Stimulated activated CD4-positive, alpha-beta T cell treated with anti-CD3 and anti-CD28 coated beads, Interleukin-15, amount 100 ng/mL, for 24 hours (primary cell): ENCODE measurements around the gene CFAP46.

Experiments used
- DNase-seq: peaks from one replicate; pipeline ENCODE4 v3.0.0-alpha.2; 2020

CFAP46 gene

DNA sequence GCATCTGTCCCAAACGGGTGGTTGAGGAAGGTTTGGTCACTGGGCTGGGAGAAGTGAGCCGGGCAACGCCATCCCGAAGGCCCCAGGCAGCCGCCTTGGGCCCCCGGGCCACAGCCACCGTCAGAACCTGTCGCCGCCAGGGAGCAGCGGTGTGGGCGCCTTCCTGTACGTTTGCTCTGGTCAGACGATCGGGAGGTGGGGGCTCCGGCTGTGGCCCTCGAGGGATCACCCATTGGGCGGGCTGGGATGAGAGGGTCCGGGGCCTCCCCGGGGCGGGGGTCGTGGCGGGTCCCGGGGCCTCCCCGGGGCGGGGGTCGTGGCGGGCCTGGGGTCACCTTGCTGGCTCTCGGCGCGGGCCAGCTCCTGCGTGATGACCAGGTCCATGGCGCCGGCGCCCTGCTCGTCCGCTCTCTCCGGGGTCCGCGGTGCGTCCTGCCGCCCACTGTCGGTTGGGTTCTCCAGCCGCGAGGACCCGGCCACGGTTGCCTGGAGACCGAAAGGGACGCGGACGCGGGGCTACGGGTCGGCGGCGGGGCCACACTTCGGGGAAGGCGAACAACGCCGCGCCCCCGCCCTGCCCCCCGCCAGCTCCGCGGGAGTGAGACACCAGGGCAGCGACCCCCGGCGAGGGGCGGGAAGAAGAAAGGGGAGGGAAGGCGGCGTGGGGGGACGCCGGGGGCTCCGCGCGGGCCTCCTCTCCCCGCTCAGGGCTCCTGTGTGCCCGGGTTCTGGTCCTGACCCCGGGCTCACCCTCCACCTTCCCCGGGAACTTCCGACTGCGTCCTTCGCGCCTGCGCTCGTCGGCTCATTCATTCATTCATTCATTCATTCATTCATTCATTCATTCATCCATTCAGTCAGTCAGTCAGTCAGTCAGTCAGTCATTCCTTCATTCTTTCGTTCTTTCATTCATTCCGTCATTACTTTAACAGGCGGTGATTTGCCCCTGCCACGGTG, at the start of gene CFAP46:
Gene CFAP46 (minus strand): TSS at position 470 of the 957 bp plus-strand sequence. CDS start 86 bp downstream, at position 384.
- peak; percentile 57 for DNase-seq

- DNase-seq: no peak
These were observed 49.5 kb upstream of the CFAP46 start for GRCh38 chr10:132991706-132992432.

- DNase-seq: no peak
These were observed 48.5 kb upstream of the CFAP46 start for GRCh38 chr10:132990684-132991545.

DNA sequence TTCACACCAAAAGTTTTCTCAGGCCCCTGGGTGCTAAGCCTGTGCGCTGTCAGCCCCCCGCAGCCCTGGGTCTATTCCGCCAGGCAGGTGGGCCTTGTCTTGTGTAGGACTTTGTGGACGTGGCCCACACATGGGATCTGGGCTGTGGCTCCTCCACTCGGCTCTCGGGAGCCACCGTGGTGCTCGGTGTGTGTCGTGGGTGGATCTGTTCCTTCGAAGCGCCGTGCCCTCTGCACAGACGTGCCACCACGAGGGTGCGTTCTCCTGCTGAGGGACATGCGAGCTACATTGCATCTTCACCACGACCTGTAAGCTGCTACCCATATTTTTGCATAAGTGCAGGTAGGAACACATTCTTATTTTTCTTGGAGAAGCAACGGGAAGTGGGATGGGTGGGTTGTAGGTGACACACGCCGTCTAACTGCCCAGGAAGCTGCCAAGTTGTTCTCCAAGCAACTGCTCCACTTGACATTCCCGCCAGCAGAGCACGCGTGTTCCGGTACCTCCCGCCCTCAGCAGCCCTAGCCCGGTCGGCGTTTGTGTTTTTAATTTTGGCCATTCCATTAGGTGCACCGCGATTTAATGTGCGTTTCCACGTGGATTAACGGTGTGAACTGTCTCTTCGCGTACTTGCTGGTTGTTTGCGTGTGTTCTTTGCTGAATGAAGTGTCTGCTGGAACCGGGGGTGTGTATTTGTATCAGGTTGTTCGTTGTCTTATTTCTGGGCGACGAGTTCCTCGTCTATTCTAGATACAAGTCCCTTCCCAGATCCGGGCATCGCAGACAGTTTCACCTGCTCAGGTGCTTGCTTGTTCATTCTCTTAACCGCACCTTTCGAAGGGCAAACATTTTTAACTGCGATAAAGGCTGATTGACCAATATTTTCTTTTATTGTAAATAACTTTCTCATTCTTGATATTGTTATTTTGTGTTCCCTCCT, 47.4 kb upstream of the CFAP46 start:
- DNase-seq: no peak

DNA sequence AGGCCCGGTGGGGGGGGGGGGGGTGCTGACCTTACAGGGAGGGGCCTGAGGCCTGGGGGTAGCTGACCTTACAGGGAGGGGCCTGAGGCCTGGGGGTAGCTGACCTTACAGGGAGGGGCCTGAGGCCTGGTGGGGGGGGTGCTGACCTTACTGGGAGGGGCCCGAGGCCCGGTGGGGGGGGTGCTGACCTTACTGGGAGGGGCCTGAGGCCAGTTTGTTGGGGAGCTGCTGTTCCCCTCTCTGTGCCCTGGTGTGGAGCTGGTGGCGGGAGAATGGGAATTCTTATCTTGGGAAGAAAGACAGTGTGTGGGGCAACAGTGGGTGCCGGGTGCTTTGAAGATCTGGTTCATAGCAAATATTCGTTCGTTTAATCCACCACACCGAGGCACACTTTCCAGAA, 46.6 kb upstream of the CFAP46 start:
- no peak for DNase-seq

- no peak for DNase-seq
These were observed 45.6 kb upstream of the CFAP46 start for GRCh38 chr10:132987671-132988571.

DNA sequence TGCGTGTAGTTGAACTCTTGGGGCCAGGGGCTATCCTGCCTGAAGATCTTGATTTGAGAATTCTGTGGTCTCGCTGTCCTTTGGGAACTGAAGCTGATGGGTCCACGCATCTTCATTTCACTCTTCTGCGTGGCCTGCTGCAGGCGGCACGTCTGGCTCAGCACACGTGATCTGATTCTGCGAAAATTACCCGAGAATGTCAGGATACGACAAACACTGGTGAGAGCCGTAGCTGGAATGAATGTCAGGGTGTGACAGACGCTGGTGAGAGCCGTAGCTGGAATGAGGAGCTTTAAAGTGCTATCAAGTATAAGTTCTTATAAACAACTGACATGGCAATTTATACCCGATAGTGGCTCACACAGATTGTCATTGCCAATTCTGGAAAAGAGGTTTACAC, 44.6 kb upstream of the CFAP46 start:
- no peak for DNase-seq

GRCh38 chr10:132986576-132986975, 44.2 kb upstream of the CFAP46 start:
- no peak for DNase-seq

GRCh38 chr10:132986076-132986475, 43.7 kb upstream of the CFAP46 start:
- no peak for DNase-seq

- DNase-seq: no peak
These were observed 43.2 kb upstream of the CFAP46 start for GRCh38 chr10:132985546-132985900.

GRCh38 chr10:132984801-132985545, 42.6 kb upstream of the CFAP46 start:
- DNase-seq: no peak

- no peak for DNase-seq
These were observed 41.6 kb upstream of the CFAP46 start for GRCh38 chr10:132984008-132984295.

GRCh38 chr10:132983252-132984007, 41.1 kb upstream of the CFAP46 start:
- no peak for DNase-seq

DNA sequence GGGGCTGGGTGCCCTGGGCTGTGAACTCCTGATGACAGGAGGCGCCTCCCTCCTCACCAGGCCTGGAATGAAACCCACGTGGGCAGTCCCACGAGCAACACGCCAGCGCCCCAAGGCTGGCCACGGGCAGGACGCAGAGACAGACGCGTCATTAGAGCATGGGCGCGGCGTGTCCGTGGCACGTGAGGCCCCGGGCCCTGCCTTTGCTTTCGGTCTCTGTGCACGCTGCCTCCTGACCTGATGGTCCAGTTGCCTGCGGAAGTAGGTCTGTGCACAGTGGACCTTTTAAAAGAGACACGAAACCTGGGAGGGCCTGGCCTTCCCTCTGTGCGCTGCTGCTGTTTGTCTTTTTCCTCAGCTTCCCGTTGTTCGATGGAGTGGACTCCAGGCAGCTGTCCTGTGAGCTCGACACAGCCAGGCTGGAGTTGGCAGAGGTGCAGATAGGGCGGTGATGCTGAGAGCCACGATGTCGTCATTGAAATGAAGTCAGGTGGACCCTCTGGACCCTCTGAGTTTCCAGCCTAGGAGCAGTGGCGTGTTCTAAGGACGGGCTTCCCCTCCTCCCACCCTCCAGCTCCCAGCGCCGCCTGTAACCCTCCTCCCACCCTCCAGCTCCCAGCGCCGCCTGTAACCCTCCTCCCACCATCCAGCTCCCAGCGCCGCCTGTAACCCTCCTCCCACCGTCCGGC, 40.1 kb upstream of the CFAP46 start:
- DNase-seq: no peak

- no peak for DNase-seq
These were observed 39.4 kb upstream of the CFAP46 start for GRCh38 chr10:132981746-132982145.

DNA sequence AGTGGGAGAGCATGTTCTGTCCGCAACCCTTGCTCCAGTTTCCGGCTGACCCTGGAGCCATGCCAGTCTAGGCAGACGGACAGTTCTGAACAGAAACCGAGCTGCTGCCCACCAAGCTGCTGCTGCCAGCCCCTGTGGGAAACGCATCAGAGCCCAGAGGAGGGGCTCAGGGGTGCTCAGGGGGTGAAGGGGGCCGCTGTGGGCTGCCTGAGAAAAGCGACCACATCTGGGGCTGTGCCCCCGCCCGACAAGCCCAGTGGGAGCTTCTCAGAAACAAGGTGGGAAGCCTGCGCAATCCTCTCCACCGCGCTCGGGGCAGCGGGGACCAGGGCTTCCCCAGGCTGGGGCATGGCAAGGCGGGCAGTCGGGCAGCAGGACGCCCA, 38.8 kb upstream of the CFAP46 start:
- DNase-seq: no peak

DNA sequence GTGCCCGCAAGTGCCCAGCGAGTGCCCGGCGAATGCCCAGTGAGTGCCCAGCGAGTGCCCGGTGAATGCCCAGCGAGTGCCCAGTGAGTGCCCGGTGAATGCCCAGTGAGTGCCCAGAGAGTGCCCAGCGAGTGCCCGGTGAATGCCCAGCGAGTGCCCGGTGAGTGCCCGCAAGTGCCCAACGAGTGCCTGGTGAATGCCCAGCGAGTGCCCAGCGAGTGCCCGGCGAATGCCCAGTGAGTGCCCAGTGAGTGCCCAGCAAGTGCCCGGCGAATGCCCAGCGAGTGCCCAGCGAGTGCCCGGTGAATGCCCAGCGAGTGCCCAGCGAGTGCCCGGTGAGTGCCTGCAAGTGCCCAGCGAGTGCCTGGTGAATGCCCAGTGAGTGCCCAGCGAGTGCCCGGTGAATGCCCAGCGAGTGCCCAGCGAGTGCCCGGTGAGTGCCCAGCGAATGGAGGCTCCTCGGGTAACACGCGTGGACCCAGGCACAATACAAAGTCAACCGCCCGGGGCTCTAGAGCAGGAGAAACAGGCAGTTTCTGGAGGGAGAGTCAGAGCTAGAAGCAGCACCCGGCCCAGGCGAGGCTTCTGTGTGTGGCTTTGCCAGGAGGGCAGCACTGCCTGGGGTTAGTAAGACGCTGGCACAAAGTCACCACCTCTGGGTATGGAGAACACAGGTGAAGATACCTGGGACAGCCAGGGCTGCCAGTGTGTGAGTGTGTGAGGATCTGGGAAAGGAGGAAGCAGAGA, 38.2 kb upstream of the CFAP46 start:
- DNase-seq: no peak
